GM21576 (cell line): ENCODE measurements around the gene LTB.
"Not testable (repeated sequence)": the region's sequence is repeated elsewhere in the genome, so short reads cannot be mapped to it uniquely, and the experiment has no call there.

Experiments
- ATAC-seq: cut with Tn5 transposase; IDR thresholded peaks from one replicate; pipeline ENCODE4 v1.9.1; 2021; ENCODE audit warnings: mild to moderate bottlenecking, moderate library complexity; ENCODE audit not compliant: unreplicated experiment

LTB gene

DNA sequence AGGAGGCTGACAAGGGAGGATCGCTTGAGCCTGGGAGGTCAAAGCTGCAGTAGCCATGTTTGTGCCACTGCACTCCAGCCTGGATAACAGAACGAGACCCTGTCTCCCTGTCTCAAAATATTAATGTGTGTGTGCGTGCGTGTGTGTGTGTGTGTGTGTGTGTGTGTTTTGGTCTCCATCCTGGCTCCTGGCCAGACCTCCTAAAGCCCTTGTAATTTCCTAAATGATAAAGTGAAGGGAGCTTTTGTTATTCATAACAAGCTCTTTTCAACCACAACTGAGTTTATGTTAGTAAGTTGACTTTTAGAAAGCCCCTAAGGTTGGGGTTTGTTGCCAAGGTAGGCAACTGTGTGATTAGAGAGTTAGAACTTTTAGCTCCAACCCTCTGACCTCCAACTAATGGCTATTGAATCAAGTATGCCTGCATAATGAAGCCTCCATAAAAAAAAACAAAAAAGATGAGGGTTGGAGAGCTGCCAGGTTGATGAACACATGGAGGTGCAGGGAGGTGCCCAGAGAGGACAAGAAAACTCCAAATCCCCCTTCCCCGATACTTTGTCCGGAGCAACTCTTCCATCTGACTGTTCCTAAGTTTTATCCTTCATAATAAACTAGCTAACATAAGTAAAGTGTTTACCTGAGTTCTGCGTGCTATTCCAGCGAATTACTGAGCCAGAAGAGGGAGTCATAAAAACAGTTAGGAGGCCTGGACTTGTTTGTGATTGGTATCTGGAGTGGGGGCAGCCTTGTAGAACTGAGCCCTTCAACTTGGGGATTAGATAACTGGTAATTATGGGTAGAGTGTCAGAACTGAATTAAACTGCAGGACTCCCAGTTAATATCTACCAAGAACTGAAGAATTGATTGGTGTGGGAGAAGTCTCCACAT, 27.5 kb upstream of the LTB start:
- no peak for ATAC-seq

DNA sequence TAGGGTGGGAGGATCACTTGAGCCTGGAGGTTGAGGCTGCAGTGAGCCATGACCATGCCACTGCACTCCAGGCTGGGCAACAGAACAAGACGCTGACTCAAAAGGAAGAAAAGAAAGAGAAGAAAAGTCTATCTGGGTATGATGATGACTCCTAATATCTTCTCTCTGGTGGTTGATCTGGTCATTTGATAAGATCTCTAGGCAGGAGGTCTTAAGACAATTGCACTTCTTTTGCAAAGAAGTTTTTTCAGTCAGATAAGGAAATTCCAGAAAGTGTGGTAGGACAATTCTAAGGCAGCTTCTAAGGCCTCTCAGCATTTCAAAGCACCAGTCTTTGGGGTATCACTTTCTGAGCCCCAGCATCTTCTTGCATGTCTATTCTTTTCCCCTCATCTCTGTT, 25.1 kb upstream of the LTB start:
- no peak for ATAC-seq

DNA sequence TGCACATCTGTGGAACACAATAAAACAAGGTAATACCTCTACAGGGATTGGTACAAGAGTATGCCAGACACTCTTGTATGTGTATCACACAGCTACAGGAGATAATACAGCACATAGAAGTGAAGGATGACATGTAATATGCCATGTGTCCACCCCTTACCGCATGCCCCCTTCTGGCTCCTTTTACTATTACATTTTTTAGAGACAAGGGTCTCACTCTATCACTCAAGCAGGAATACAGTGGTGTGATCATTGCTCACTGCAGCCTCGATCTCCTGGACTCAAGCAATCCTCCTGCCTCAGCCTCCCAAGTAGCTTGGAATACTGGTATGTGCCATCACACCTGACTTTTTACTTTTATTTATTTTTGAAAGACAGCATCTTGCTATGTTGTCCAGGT, 14.8 kb upstream of the LTB start:
- ATAC-seq: no peak

DNA sequence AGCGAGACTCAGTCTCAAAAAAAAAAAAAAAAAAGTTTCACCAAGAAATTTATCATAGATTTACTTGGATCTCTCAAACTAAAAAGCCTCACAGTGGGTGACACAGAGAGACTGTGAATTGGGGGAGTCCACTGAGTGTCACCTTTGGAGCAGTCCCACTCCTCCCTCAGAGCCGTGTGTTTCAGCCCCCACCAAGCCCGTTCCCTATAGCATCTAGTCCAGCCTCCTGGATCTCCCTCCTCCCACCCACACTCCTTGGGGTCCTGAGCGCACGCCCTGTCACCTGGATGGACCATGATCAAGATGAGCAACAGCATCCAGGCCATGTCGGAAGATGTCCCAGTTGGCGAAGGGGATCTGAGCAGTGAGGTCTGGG, 10.2 kb upstream of the LTB start:
- no peak for ATAC-seq

DNA sequence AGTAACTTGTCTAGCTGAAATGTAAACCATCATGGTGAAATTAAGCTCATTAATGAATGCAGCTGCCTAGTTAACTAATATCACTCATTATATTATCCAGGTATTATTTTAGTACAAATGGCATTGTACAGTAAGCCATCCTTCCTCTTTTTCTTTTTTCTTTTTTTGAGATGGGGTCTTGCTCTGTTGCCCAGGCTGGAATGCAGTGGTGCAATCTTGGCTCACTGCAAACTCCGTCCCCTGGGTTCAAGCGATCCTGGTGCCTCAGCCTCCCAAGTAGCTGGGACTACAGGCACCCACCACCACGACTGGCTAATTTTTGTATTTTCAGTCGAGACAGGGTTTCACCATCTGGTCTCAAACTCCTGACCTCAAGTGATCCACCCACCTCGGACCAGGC, 8.5 kb upstream of the LTB start:
- not testable (repeated sequence) for ATAC-seq

DNA sequence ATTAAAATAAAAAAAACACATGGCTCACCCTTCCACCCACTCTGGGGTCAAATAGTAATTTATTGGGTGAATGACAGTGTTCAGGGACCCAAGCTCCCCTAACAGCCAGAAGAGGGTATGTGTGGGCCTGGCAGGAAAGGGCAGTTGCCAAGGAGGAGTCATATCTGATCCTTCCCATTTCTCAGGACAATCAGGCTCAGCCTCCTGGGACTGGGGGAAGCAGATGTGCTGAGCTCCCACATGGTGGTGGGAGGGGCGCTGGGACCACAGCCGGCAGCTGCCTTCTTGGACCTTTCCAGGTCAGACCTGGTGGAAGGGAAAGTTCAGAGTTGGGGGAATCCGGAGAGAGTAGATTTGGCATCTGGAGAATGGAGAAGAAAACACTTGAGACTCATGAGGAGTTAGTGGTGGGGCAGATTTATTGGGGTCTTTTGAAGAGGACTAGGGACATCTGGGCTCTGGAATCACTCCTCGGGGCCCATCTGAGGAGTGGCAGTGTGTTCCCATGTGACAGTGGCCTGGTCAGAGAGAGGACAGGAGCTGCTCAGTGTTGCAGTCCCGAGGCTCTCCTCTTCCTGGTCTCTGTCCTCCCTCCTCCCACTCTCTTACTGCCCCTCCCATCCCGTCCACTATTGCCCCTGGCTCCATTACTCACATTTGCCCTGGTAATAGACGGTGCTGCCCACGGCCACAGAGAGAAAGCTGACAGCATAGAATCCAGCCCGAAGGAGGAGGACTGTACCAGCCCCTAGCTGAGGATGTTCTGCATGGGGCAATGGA, 6.8 kb upstream of the LTB start:
- ATAC-seq: no peak

DNA sequence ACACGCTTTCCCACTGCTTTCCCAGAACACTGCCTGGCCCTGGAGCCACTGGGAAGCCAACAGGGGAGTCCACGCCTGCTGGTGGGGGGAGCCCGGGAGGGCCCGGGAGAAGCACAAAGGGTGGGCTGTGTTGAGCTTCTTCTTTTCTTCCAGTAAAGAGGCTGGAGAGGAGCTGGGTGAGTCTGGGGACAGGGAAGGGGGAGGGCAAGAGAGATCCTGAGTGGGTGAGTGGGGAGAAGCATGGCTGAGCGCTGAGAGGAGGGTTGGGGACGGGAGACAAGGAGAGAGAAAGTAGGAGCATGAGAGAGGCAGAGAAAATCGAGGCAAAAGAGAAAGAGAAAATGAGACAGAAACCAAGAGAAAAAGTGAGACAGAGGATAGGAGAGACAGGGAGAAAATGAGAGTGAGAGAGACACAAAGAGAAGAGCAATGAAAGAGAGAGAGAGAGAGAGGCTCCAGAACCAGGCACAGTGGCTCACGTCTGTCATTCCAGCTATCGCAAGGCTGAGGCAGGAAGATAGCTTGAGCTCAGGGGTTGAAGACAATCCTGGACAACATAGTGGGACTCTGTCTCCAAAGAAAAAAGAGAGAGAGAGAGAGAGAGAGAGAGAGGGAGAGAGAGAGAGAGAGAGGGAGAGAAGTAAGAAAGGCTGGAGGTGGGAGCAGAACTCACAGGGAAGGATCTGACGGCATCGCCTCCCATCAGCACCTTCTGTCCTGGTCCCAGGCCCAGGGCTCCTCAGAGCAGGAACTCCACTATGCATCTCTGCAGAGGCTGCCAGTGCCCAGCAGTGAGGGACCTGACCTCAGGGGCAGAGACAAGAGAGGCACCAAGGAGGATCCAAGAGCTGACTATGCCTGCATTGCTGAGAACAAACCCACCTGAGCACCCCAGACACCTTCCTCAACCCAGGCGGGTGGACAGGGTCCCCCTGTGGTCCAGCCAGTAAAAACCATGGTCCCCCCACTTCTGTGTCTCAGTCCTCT, 5.9 kb upstream of the LTB start:
- ATAC-seq: no peak

DNA sequence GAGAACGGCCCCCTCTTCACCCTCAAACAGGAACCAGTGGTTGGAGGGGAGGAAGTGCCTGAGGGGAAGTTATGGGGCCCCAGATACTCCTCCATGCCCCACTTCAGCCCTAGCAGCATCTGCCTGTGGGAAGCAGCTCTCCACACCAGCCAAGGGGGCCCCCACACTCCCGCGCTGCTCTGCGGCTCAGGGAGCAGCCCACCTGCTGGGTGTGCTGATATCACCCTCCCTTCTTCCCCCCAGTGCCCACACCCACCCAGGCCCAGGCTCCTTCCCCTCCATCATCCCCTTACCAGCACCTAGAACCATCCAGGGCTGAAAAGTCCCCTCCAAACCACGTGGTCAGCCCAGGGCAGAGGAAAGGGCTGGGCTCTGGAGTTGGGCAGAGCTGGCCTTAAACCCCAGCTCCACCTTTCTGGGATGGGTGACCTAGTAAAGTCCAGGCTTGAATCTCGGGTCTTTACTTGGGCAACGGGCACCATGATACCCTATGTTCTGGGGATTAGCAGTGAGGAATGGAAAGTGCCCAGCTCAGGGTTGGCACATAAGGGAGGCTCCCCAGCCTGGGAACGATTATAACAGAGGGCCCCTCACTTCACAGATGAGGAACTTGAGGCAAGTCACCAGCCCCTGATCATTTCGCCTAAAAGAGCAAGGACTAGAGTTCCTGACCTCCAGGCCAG, 4.5 kb upstream of the LTB start:
- no peak for ATAC-seq

DNA sequence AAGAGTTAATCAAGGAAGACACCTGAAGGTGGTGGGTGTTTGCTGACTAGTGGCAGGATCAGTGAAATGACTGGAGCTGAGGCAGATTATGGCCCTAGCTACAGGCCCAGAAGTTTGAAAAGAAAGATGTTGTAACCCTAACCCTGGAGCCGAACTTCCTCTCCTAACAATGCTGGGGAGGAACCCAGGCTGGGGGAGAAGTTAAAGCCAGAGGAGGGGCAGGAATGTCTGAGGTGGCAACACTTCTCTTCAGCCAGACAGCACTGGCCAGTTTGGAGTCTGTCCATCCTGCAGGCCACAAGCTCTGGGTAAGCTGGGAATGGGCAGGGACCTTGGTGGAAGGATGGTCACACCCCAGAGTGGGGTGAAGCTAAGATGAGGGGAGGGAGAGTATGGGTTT, 3.8 kb upstream of the LTB start, which contains the start of gene LST1:
Gene LST1 (plus strand): TSS at position 270 of the 400 bp plus-strand sequence. CDS start 1,023 bp downstream, outside the sequence.
- ATAC-seq: no peak

DNA sequence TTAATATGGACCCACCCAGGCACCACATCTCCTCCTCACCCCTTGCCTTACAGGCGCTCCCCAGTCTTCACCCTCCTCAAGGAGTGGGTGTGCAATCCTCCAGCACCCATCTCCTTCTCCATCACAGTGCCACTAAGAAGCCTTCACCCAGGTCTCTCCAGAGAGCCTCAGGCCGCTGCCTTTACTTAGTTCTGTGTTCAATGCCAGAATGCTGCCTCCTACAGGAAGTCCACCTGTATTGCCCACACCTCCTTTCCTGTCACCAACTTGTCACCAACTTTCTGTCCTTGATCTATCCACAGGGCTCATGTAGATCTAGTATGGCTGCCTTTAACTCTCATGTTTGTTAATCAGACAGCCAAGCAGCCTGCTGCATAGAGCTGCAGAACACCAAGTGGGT, 3.3 kb upstream of the LTB start:
- no peak for ATAC-seq

DNA sequence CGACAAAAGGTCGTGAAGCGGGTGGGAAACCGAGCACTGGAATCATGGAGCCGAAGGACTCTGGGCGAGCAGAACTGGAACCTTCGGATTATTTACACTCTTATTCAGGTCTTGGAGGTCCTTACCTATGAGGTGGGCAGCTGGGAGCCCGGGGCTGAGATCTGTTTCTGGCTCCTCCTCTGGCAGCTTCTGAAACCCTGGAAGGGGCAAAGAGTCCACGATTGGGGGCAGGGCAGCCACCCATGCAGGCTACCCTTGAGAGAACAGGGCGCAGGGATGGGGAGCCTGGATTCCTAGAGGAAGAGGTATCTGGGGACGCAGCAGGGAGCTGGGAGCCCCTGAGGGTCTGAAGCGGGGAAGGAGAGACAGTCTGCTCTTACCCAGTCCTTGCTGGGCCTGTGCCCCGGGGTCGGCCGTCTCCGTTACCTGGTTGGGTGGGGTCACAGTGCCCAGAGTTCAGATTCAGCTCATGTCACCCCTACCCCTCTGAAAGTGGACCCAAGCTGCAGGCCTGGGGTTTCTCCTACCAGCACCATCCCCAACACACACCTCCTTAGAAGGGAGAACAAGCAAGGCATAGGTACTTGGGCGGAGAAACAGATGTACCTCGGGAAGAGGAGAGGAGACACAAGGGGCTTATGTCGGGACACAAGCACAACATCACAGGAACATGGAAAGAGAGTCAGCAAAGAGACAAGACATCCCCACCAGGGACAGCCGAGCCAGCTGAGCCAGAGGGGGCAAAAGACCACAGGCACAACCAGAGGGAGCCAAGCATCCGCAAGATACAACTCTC, 592 bp downstream of the LTB start:
- no peak for ATAC-seq

DNA sequence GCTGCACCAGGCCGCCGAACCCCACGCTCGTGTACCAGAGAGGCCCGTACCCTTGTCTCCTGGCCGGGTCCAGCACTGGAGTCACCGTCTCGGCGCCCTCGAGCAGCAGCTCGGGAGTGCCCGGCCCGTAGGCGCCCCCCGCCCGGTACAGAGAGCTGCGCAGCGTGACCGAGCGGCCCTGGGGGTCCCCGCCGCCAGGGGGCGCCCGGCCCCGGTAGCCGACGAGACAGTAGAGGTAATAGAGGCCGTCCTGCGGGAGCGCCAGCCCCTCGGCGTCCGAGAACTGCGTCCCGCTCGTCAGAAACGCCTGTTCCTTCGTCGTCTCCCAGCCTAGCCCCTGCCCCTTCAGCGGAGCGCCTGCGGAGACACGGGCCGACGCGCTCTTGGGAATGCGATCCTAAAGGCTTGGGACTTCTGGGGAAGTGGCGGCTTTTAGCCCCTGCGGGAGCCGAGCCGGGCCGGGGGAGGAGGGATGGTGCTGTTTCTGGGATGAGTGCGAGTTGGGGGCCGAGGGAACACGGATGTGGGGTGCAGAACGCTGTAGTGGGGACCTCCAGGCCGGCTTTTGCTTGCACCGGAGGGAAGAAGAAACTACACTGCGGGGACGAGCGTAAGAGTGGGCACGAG, 1.3 kb downstream of the LTB start:
- ATAC-seq: peak; percentile 48

DNA sequence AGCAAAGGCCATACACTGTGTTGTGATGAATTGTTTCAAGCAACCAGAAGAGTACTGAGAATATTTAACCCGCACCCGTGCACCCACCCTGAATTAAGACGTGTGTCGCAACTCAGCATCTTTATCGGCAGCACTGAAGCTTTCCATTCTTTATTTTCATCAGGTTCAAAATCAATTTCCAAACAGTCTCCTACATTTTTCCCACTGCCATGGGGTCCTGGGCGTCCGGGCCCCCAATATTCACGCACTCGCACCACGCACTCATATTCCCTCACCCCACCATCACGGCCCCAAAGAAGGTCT, 1.8 kb downstream of the LTB start:
- no peak for ATAC-seq

DNA sequence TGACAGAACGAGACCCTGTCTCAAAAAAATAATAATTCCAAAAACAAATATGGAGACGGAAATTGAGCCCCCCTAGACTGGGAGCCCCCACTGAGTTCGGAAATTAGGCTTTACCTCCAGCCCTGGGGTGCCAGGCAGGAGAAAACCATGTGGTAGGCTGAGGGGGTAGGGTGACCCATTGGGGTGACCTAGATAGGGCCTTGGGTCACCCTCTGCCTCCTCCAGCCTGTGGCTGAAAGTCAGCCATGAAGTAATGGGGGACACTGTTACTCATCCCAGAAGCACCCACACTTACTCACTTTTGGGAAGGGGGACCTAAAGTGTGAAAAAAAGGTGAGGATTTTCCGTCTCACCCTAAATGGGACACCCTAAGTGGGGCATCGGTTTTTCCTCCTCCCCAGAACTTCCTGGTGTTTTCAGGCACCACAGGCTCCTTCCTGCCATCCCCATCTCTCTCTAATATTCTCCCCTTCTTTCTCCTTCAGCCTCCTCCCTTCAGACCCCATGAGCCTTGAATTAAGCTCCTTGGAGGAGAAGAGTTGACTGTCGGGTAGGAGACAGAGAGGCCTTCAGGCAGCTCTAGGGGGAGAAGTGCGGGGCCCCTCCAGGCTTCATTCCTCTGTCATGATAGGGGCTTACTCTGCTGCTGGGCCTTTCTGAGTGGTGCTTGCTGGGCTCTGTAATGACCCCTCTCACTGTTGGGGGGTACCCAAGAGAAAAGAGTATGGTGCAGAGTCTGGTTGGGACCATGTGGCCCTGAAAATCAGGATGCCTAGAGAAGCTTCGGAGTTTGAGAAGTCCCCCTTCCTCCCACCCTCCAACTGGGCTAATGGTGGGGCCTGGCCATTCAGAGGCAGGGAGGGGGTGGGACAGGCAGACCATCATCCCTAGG, 2.4 kb downstream of the LTB start:
- ATAC-seq: no peak

DNA sequence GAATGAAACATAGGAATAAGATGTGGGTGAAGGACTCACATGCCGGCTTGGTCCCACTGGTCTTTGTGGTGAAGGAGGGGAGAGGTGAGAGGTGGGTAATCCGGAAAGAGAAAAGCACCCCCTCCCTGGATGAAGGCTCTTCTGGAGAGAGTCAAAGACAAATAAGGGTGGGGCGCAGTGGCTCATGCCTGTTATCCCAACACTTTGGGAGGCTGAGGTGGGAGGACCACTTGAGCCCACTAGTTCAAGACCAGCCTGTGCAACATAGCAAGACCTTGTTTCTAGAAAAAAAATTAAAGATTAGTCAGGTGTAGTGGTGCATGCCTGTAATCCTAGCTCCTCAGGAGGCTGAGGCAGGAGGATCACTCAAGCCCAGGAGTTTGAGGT, 3.1 kb downstream of the LTB start:
- no peak for ATAC-seq

DNA sequence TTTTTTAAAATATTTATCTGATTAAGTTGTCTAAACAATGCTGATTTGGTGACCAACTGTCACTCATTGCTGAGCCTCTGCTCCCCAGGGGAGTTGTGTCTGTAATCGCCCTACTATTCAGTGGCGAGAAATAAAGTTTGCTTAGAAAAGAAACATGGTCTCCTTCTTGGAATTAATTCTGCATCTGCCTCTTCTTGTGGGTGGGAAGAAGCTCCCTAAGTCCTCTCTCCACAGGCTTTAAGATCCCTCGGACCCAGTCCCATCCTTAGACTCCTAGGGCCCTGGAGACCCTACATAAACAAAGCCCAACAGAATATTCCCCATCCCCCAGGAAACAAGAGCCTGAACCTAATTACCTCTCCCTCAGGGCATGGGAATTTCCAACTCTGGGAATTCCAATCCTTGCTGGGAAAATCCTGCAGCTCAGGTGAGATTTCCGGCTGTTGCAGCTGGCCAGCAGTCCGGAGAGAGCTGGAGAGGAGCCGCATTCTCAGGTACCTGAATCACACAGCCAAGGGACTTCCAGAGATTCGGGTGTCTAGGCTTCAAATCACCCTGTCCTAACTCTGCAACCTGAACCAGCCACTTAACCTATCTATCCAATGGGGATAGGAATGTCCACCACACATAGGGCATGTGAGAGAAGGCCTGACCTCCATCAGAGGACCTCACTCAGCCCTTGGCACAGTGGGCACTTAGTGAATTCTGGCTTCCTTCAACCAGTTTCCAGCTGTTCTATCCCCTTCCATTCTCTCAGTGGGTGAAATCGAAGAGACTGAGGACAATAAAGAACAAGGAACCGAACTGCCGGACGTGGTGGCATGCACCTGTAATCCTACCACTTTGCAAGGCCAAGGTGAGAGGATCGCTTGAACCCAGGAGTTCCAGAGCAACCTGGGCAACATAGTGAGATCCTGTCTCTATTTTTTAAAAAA, 3.8 kb downstream of the LTB start:
- no peak for ATAC-seq

DNA sequence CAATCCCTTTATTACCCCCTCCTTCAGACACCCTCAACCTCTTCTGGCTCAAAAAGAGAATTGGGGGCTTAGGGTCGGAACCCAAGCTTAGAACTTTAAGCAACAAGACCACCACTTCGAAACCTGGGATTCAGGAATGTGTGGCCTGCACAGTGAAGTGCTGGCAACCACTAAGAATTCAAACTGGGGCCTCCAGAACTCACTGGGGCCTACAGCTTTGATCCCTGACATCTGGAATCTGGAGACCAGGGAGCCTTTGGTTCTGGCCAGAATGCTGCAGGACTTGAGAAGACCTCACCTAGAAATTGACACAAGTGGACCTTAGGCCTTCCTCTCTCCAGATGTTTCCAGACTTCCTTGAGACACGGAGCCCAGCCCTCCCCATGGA, 4.7 kb downstream of the LTB start:
- ATAC-seq: no peak
